NCI-H2196 (cell line): Measurements from ENCODE around the gene STRN3.
"Not testable (repeated sequence)": the region's sequence is repeated elsewhere in the genome, so short reads cannot be mapped to it uniquely, and the experiment has no call there.

Source experiments
- DNase-seq: peaks from one replicate; lab custom pipeline; 2025; ENCODE audit not compliant: unreplicated experiment; lab: John Stamatoyannopoulos, UW

The STRN3 gene, protein sequence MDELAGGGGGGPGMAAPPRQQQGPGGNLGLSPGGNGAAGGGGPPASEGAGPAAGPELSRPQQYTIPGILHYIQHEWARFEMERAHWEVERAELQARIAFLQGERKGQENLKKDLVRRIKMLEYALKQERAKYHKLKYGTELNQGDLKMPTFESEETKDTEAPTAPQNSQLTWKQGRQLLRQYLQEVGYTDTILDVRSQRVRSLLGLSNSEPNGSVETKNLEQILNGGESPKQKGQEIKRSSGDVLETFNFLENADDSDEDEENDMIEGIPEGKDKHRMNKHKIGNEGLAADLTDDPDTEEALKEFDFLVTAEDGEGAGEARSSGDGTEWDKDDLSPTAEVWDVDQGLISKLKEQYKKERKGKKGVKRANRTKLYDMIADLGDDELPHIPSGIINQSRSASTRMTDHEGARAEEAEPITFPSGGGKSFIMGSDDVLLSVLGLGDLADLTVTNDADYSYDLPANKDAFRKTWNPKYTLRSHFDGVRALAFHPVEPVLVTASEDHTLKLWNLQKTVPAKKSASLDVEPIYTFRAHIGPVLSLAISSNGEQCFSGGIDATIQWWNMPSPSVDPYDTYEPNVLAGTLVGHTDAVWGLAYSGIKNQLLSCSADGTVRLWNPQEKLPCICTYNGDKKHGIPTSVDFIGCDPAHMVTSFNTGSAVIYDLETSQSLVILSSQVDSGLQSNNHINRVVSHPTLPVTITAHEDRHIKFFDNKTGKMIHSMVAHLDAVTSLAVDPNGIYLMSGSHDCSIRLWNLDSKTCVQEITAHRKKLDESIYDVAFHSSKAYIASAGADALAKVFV

DNA sequence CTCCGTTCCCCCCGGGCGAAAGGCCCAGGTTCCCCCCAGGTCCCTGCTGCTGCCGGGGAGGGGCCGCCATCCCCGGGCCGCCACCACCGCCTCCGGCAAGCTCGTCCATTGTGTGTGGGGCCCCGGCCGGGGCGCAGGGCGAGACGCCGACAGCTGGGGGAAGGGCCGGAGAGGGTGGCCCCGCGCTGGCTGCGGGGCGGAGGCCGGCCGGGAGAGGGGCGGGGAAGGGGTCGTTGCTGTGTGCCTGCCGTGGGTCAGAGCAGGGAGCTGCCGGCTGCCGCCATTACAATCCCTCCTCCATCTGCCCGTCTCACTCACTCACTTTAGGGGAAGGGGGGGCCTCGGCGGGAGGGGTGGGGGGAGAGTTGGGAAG lies at the start of gene STRN3:
STRN3 (minus strand) TSS at position 303 of the 373 bp plus-strand sequence; CDS start at position 109, 194 bp downstream.
- DNase-seq, result no peak

DNA sequence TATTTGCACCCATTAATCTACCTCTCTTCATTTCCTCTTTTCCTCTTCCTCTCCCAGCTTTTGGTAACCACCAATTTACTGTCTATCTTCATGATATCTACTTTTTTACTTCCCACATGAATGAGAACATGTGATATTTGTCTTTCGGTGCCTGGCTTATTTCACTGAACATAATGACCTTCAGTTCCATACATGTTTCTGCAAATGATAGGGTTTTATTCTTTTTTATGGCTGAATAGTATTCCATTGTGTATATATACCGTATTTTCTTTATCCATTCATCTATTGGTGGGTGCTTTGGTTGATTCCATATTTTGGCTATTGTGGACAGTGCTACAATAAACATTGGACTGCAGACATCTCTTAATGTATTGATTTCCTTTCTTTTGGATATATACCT lies 49.0 kb upstream of the STRN3 start:
- no peak for DNase-seq

DNA sequence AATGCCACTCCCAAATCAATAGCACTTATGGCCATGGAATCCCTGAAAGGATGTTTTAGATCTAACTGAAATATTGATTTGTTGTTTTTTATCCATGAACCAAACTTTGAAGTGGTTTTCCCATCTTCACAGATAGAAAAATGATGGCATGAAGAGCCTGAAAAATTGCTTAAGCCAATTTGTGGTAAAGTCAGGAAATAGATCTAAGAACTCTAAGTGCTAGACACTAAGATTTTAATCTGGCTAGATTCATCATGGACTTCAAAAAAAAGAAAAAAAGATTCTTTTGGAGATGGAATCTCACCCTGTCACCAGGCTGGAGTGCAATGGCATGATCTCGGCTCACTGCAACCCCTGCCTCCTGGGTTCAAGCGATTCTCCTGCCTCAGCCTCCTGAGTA lies 45.0 kb upstream of the STRN3 start:
- no peak for DNase-seq

DNA sequence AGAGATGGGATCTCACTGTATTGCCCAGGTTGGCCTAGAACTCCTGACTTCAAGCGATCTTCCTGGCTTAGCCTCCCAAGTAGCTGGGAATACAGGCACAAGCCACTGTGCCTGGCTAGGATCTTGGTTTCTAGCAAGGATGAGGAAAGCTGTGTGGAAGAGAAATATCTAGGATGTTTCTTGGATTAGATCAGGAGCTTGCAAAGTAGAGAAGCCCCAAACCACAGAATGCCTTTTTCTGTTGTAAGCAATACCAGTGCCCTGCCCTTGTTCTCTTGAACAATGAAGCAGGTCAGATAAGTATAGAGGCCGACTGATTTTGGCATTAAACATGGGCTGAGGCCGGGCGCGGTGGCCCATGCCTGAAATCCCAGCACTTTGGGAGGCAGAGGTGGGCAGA lies 44.3 kb upstream of the STRN3 start:
- no peak for DNase-seq

DNA sequence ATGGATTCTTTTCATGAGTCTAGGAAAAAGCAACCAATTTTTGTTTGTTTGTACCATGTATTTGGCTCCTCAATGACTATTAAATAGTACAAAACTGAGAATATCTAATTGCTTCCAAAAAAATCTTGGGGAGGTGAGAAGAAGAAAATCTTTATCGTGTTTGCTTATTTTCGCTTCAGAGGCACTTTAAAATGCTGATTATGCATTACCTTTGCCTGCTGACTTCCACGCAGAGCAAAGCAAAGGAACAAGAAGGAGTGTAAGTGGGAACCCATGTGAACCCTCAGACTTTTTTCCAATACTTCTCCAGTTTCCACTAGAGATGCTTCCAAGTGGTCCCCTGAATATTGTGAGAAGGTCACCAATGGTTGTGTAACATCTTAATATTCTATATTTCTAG lies 43.2 kb upstream of the STRN3 start:
- DNase-seq, result no peak

DNA sequence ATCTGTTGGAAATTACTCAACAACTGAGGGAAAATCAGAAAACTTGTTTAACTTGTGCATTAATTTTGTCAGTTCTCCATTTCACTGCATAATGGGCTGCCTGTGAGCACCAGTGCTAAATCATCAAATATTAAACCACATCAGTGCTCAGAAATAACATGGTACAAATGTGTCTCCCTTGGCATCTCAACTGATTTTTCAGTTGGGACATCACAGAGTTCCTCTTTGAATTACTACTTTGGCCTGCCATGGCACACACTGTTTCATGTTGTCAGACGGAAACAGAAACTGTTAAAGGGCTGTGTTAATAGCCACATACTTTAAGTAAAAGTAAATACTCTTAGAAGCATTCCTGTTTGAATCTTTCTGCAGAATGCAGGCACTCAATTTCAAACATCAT lies 42.1 kb upstream of the STRN3 start:
- no peak for DNase-seq

DNA sequence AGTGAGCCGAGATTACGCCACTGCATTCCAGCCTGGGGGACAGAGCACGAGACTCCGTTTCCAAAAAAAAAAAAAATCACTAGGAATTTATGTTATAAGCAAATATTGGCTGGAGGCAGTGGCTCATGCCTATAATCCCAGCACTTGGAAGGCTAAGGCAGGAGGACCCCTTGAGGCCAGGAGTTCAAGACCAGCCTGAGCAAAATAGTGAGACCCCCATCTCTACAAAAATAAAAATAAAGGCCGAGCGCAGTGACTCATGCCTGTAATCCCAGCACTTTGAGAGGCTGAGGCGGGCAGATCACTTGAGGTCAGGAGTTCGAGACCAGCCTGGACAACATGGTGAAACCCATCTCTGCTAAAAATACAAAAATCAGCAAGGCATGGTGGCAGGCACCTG lies 36.7 kb upstream of the STRN3 start:
- not testable (repeated sequence) for DNase-seq

DNA sequence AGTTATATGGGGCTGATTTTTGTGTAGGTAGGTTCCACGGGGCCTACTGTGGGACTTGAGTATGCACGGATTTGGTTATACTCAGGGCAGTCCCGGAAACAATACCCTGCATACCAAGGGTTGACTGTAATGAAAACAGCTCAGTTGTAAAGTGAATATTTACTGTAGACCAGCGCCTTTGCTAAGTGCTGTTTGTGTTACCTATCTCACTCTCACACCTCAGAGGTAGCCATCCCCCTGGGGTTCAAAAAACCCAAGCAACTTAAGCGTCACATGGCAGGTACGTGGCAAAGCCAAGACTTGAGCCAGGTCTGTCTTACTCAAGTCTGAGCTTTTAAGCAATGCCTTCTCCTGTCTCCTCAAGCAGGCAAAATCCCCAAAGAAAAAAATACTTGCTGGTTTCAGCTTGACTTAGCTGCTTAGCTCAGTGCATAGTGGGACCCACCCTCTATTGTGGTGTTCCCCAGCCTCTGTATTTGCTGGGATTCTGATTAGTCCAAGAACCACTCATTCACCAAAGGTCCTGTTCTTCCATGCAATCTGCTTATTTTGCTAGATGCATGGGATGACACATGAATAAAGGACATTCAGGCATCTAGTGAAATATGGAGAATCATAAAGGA lies 34.2 kb upstream of the STRN3 start:
- no peak for DNase-seq

DNA sequence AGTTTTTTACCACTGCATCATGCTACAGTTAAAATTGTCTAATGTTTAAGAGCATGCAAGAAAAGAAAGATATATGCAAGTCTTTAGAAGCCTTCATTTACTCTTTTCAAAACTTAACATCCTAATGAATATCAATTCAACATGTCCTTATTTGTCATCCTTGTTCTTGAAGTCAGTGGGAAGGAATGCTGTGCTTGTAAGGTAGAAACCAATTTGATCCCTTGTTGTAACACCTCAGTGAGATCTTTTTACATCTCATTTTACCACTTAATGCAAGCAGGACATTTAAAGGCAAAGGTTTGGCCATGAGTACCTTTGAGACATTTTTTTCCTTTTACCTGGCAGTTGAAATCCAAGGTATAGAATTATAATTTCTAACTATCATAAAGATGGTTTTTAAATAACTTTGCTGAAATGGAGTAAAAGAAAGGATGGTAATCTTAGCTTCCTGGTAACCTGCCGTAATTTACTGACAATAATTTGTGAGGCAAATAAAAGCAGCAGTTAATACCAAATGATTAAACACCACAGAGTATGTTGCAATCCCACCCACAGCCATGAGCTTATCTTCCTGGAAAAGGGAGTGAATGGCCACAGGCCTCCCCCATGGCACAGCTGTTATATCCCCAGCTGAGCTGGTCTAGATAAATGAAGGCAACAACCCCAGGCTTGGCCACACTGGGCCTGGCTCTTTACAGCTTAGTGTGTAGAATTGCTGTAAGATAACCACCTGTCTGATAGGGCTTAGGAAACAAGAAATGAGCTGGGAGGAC lies 33.2 kb upstream of the STRN3 start:
- DNase-seq, result no peak

DNA sequence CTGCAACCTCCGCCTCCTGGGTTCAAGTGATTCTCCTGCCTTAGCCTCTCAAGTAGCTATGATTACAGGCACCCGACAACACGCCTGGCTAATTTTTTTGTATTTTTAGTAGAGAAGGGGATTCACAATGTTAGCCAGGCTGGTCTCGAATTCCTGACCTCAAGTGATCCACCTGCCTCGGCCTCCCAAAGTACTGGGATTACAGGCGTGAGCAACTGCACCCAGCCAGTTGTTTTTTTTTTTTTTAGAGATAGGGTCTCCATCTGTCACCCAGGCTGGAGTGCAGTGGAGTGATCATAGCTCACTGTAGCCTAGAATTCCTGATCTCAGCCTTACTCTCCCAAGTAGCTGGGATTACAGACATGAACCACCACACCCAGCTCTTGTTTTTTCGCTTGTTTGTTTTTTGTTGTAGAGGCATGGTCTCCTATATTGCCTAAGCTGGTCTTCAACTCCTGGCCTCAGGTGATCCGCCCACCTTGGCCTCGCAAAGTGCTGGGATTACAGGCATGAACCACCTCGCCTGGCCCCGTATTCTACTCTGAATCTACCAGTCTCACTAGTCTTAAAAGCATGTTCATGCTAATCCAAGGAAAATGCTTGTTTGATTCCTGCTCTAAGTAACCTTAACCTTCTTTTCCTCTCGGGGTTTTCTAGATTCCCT lies 31.7 kb upstream of the STRN3 start:
- no peak for DNase-seq

DNA sequence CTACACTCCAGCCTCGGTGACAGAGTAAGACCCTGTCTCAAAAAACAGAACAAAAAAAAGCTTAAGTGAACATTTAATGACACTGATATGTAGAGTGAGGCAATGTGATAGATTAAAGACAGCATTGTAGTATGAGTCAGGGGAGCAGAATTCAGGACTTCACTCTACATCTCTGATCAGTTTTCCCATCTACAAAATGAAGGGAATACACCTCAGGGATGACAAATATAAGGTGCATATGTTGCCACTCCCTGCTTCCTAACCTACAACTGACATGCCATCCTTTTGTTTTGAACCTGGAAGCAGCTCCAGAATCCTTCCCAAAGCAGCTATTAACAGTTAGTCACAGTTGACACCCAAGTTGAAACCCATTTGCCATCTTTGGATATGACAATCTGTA lies 30.9 kb upstream of the STRN3 start:
- no peak for DNase-seq

DNA sequence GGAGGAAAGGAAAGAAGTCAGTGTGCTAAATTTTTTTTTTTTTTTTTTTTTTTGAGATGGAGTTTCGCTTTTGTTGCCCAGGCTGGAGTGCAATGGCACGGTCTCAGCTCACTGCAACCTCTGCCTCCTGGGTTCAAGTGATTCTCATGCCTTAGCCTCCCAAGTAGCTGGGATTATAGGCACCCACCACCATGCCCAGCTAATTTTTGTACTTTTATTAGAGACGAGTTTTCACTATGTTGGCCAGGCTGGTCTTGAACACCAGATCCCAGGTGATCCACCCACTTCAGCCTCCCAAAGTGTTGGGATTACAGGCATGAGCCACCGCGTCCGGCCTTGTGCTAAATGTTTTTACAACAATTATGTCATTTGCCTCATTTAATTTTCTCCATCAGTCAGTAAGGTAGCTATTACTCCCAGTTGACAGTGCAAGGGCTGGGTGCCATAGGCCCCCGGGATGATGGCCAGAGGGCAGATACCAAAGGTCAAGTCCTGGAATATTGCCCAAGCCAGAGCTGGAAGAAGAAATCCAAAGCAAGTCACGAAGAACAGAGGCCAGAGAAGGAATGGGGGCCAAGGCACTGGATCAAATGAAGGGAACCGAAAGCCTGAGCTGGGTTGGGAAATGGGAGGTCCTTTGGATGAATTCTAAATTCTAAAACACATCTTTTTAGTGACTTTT lies 26.9 kb upstream of the STRN3 start:
- DNase-seq, result not testable (repeated sequence)

DNA sequence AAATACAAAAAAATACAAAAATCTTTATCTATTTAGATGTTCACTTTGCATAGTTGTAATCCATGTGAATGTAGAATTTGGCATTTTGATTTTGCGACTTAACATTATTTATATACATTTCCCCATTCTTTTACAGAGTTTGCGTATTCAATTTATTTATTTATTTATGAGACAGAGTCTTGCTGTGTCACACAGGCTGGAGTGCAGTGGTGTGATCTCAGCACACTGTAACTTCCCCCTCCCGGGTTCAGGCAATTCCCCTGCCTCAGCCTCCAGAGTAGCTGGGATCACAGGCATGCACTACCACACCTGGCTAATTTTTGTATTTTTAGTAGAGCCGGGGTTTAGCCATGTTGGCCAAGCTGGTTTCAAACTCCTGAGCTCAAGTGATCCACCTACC lies 25.3 kb upstream of the STRN3 start:
- no peak for DNase-seq

DNA sequence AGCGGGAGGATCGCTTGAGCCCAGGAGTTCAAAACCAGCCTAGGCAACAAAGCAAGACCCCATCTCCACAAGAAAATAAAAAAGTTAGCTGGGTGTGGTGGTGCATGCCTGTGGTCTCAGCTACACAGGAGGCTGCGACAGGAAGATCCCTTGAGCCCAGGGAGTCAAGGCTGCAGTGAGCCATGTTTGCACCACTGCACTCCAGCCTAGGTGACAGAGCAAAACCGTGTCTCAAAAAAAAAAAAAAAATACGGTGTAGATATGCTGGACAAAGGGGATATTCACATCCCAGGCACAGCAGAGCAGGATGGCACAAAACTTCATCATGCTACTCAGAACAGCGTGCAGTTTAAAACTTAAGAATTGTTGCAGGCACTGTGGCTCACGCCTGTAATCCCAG lies 24.8 kb upstream of the STRN3 start:
- DNase-seq, result no peak

DNA sequence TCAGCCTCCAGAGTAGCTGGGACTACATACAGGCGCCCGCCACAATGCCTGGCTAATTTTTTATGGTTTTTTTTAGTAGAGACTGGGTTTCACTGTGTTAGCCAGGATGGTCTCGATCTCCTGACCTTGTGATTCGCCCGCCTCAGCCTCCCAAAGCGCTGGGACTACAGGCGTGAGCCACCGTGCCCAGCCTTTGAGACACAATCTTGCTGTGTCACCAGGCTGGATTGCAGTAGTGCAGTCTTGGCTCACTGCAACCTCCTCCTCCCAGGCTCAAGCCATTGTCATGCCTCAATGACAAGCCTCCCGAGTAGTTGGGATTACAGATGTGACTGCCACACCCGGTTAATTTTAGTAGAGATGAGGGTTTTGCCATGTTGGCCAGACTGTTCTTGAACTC lies 21.3 kb upstream of the STRN3 start:
- DNase-seq, result no peak

DNA sequence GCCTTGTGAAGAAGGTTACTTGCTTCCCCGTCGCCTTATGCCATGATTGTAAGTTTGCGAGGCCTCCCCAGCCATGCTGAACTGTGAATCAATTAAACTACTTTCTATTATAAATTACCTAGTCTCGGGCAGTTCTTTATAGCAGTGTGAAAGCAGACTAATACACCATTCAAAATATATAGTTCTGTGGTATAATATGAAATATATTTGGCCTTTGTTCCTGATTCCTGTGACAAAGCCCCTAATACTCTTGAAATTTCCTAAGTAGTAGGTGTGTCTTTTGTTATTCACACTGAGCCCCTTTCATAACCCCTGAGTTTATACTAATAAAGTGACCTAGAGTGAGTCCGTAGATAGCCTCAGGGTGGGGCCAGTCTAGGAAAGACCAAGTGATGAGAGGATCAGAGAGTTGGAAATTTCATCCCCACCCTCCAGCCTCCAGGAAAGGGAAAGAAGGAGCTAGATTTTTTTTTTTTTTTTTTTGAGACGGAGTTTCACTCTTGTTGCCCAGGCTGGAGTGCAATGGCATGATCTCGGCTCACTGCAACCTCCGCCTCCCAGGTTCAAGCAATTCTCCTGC lies 19.4 kb upstream of the STRN3 start:
- no peak for DNase-seq

DNA sequence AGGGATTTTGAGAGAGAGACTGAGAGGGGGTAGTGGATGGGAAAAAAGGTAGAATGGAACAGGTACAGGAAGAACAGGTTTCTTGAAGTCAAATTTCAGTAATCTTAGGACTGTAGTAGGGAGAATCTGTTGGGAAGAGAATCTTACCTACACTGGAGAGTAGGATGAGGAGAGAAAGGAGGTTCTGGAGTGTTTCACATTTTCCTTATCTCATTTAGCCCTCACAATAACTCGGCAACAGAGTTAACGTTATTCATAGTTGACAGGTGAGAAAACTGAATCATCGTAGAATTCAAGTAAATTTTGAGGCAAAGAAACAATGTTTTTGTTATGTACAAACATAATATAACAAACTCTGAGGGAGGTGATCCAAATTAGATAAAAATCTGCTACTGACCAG lies 17.2 kb upstream of the STRN3 start:
- DNase-seq, result no peak

DNA sequence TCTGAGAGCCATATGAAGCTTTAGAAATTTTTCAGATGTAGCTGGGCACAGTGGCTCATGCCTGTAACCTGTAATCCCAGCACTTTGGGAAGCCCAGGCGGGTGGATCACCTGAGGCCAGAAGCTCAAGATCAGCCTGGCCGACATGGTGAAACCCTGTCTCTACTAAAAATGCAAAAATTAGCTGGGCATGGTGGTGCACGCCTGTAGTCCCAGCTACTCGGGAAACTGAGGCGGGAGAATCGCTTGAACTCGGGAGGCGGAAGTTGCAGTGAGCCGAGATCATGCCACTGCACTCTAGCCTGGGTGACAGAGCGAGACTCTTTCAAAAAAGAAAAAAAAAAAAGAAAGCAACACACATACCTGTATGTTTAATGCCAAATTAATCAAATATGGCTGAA lies 16.7 kb upstream of the STRN3 start:
- not testable (repeated sequence) for DNase-seq

DNA sequence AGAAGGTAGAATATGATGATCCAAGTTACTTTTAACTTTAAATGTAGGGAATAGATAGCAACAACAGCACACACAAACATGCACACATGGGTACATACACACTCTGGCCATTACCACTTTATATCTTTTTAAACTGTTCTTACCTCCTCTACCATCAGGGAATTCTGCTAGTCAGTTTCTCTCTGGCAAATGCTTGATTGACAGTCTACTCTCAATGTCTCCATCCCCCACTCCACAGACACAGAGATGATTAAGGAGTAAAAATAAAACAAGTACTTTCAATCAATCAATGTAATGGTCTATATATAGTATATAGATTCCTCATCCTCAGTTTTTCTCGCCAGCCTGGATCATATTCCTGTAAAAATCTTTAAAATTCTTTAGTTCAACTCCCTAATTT lies 16.1 kb upstream of the STRN3 start:
- no peak for DNase-seq
